MM.1S (cell line): ENCODE measurements around the gene KIF14.

Experiments used
- DNase-seq: peaks from one replicate; pipeline ENCODE4 v3.0.0-alpha.2; 2015
- H2AFZ ChIP-seq: fragments of 300-600 bp; sonication (generic); 2 replicates; pipeline ENCODE4 v1.6.0; 2016; ENCODE audit warnings: antibody characterized with exemption, low read length
- H3F3A ChIP-seq: fragments of 300-600 bp; sonication (generic); 2 replicates; pipeline ENCODE4 v1.6.1; 2016; ENCODE audit warnings: mild to moderate bottlenecking, antibody characterized with exemption, low read length, moderate library complexity, mixed read lengths; ENCODE audit not compliant: insufficient read depth
- H3K27ac ChIP-seq: fragments of 300-600 bp; sonication (generic); 2 replicates; pipeline ENCODE4 v1.5.1; 2016; ENCODE audit warnings: mild to moderate bottlenecking, low read length
- H3K27me3 ChIP-seq: fragments of 300-600 bp; sonication (generic); replicated peaks from 2 replicates; pipeline ENCODE4 v1.6.0; 2016; ENCODE audit warnings: low read length; ENCODE audit not compliant: insufficient read depth
- H3K36me3 ChIP-seq: fragments of 300-600 bp; sonication (generic); replicated peaks from 2 replicates; pipeline ENCODE4 v1.6.1; 2016; ENCODE audit warnings: mild to moderate bottlenecking, low read length, mixed read lengths; ENCODE audit not compliant: insufficient read depth
- H3K4me1 ChIP-seq: fragments of 300-600 bp; sonication (generic); 2 replicates; pipeline ENCODE4 v1.6.1; 2016; ENCODE audit warnings: low read length, mixed read lengths
- H3K4me2 ChIP-seq: fragments of 300-600 bp; sonication (generic); 2 replicates; pipeline ENCODE4 v1.6.0; 2016; ENCODE audit warnings: low read depth, low read length
- H3K4me3 ChIP-seq: fragments of 300-600 bp; sonication (generic); 2 replicates; pipeline ENCODE4 v1.5.1; 2016; ENCODE audit warnings: low read length, mixed read lengths
- H3K79me2 ChIP-seq: fragments of 300-600 bp; sonication (generic); 2 replicates; pipeline ENCODE4 v1.6.1; 2016; ENCODE audit warnings: mixed run types, low read length, mixed read lengths
- H3K9ac ChIP-seq: fragments of 300-600 bp; sonication (generic); 2 replicates; pipeline ENCODE4 v1.6.1; 2016; ENCODE audit warnings: low read length, mixed read lengths
- H3K9me2 ChIP-seq: fragments of 300-600 bp; sonication (generic); replicated peaks from 2 replicates; pipeline ENCODE4 v1.6.1; 2016; ENCODE audit warnings: mild to moderate bottlenecking, low read length, mixed read lengths; ENCODE audit not compliant: insufficient read depth
- H3K9me3 ChIP-seq: fragments of 300-600 bp; sonication (generic); replicated peaks from 2 replicates; pipeline ENCODE4 v1.6.1; 2016; ENCODE audit warnings: mild to moderate bottlenecking, low read length, mixed read lengths; ENCODE audit not compliant: insufficient read depth
- H4K20me1 ChIP-seq: fragments of 300-600 bp; sonication (generic); 2 replicates; pipeline ENCODE4 v1.6.1; 2016; ENCODE audit warnings: mild to moderate bottlenecking, low read length, moderate library complexity, mixed read lengths; ENCODE audit not compliant: insufficient read depth
- CTCF ChIP-seq: fragments of 300-600 bp; sonication (generic); IDR thresholded peaks from 2 replicates; pipeline ENCODE4 v1.5.1; 2016; ENCODE audit warnings: antibody characterized with exemption, low read length, mixed read lengths
- EZH2 ChIP-seq: fragments of 300-600 bp; sonication (generic); optimal IDR thresholded peaks from 2 replicates; pipeline ENCODE3; 2017; ENCODE audit warnings: low read depth, mild to moderate bottlenecking, antibody characterized with exemption, low read length, mixed read lengths
- EZH2phosphoT487 ChIP-seq: fragments of 300-600 bp; sonication (generic); IDR thresholded peaks from 2 replicates; pipeline ENCODE4 v1.6.1; 2018; ENCODE audit warnings: antibody characterized with exemption, low read length

Gene KIF14

GRCh38 chr1:200658037-200658818 is 37.7 kb upstream of the KIF14 start:
- H3K36me3 ChIP-seq, result peaks cover 20% of the 10 kb centered on the region

GRCh38 chr1:200654660-200655059 is 34.1 kb upstream of the KIF14 start:
- H2AFZ ChIP-seq, result no peak overlapping the region
- H3K4me1 ChIP-seq, result peaks cover 9% of the 10 kb centered on the region; the same call in 1 of the 2 replicates
- H3K27me3 ChIP-seq, result no peaks in the 10 kb centered on the region
- H3K27ac ChIP-seq, result no peak overlapping the region
- H3F3A ChIP-seq, result no peaks in the 10 kb centered on the region
- no peaks in the 10 kb centered on the region for H3K9me3 ChIP-seq
- no peak overlapping the region for H3K4me3 ChIP-seq
- peaks cover 13% of the 10 kb centered on the region for H3K36me3 ChIP-seq
- no peaks in the 10 kb centered on the region for H4K20me1 ChIP-seq
- no peak overlapping the region for H3K4me2 ChIP-seq
- DNase-seq, result no peak
- H3K9me2 ChIP-seq, result no peaks in the 10 kb centered on the region
- peaks cover 20% of the 10 kb centered on the region for H3K79me2 ChIP-seq
- no peak for TF ChIP-seq EZH2phosphoT487
- TF ChIP-seq CTCF, result no peak
- TF ChIP-seq EZH2, result no peak
- H3K9ac ChIP-seq, result no peak overlapping the region

More at GRCh38 chr1:200658037-200658818, 37.7 kb upstream of the KIF14 start:
- Histone ChIP-seq H3K4me2 (no peak overlapping the region), H3F3A (0 out of 2 replicates have a peak, but pooled peaks cover 9% of the 10 kb centered on the region), H3K4me3 (no peak overlapping the region), H3K27ac (no peak overlapping the region), H3K9me3 (no peaks in the 10 kb centered on the region), H4K20me1 (no peaks in the 10 kb centered on the region), H2AFZ (no peak overlapping the region), H3K4me1 (peaks cover 17% of the 10 kb centered on the region; the same call in 1 of the 2 replicates), H3K9me2 (no peaks in the 10 kb centered on the region), H3K27me3 (no peaks in the 10 kb centered on the region), H3K9ac (no peak overlapping the region), H3K79me2 (peaks cover 45% of the 10 kb centered on the region)
- DNase-seq, result no peak
- TF ChIP-seq EZH2, result no peak
- TF ChIP-seq CTCF, result no peak

GRCh38 chr1:200653022-200653462 is 32.5 kb upstream of the KIF14 start:
- H3K9me2 ChIP-seq, result no peaks in the 10 kb centered on the region
- H2AFZ ChIP-seq, result no peak overlapping the region
- no peaks in the 10 kb centered on the region for H3F3A ChIP-seq
- H3K4me1 ChIP-seq, result peaks cover 9% of the 10 kb centered on the region; the same call in 1 of the 2 replicates
- H3K27ac ChIP-seq, result no peak overlapping the region
- H4K20me1 ChIP-seq, result no peaks in the 10 kb centered on the region
- no peak overlapping the region for H3K4me3 ChIP-seq
- no peaks in the 10 kb centered on the region for H3K27me3 ChIP-seq
- DNase-seq, result no peak
- peaks cover 7% of the 10 kb centered on the region; the same call in 1 of the 2 replicates for H3K79me2 ChIP-seq
- H3K9ac ChIP-seq, result no peak overlapping the region
- H3K4me2 ChIP-seq, result no peak overlapping the region
- peaks cover 13% of the 10 kb centered on the region for H3K36me3 ChIP-seq
- H3K9me3 ChIP-seq, result no peaks in the 10 kb centered on the region
- TF ChIP-seq CTCF (no peak), EZH2 (no peak), EZH2phosphoT487 (no peak)
